SK-N-SH (cell line): ENCODE results near the gene SEPTIN12.

Experiments
- CHD2 ChIP-seq: fragments of 150-350 bp; IDR thresholded peaks from 2 replicates; pipeline ENCODE4 v1.6.1; 2018; ENCODE audit warnings: low read length; ENCODE audit not compliant: partially characterized antibody
- CTCF ChIP-seq: fragments of 200-600 bp; sonication (generic); IDR thresholded peaks from 2 replicates; pipeline ENCODE4 v1.6.1; 2017; ENCODE audit warnings: antibody characterized with exemption, mild to moderate bottlenecking, moderate library complexity
- GABPA ChIP-seq: IDR thresholded peaks from 2 replicates; pipeline ENCODE4 v1.4.0; 2012; ENCODE audit warnings: low read depth, mild to moderate bottlenecking
- GATA2 ChIP-seq: sonication (generic); formaldehyde crosslinking; IDR thresholded peaks from 2 replicates; pipeline ENCODE4 v1.5.0; 2020; ENCODE audit warnings: mild to moderate bottlenecking, missing genetic modification reagents
- MAX ChIP-seq: IDR thresholded peaks from 2 replicates; pipeline ENCODE4 v1.4.0; 2012; ENCODE audit warnings: low read depth
- MXI1 ChIP-seq: IDR thresholded peaks from 2 replicates; pipeline ENCODE4 v1.6.1; 2012; ENCODE audit warnings: mild to moderate bottlenecking, low read depth, low read length, improper control_type of control experiment
- PBX3 ChIP-seq: IDR thresholded peaks from 2 replicates; pipeline ENCODE4; 2012
- SMC3 ChIP-seq: IDR thresholded peaks from 2 replicates; pipeline ENCODE4 v1.6.1; 2012; ENCODE audit warnings: low read depth, low read length, improper control_type of control experiment
- USF2 ChIP-seq: fragments of 150-350 bp; IDR thresholded peaks from 2 replicates; pipeline ENCODE4 v1.6.1; 2017; ENCODE audit warnings: antibody characterized with exemption, low read length, low read depth, borderline replicate concordance

- TF ChIP-seq MAX (no peak), USF2 (no peak), CTCF (no peak), PBX3 (no peak), MXI1 (no peak), GATA2 (CRISPR knock-in tag) (no peak), GABPA (no peak), CHD2 (no peak), SMC3 (no peak)
Measured at GRCh38 chr16:4787627-4788482, at the start of gene SEPTIN12.
